SK-N-SH treated with all-trans-retinoic acid at 6 μM for 48 hours (cell line): ENCODE measurements around the gene LRRC8E.

Experiments used
- ARNTL ChIP-seq: fragments of 450-650 bp; formaldehyde crosslinking; IDR thresholded peaks from 2 replicates; pipeline ENCODE4 v1.5.0; 2020; ENCODE audit warnings: low read depth, mild to moderate bottlenecking, moderate library complexity, borderline replicate concordance
- TOX ChIP-seq: fragments of 250-450 bp; sonication (Bioruptor Pico); IDR thresholded peaks from 2 replicates; pipeline ENCODE4 v1.8.0; 2021; ENCODE audit warnings: mild to moderate bottlenecking, moderate library complexity, borderline replicate concordance
- ZNF8 ChIP-seq: fragments of 450-650 bp; formaldehyde crosslinking; IDR thresholded peaks from 2 replicates; pipeline ENCODE4 v1.5.0; 2020; ENCODE audit warnings: mild to moderate bottlenecking, moderate library complexity
- TF ChIP-seq, protein P1 (sequence below): fragments of 250-450 bp; sonication (Bioruptor Pico); IDR thresholded peaks from 2 replicates; pipeline ENCODE4 v1.8.0; 2020; ENCODE audit warnings: mild to moderate bottlenecking, moderate library complexity, borderline replicate concordance

DNA sequence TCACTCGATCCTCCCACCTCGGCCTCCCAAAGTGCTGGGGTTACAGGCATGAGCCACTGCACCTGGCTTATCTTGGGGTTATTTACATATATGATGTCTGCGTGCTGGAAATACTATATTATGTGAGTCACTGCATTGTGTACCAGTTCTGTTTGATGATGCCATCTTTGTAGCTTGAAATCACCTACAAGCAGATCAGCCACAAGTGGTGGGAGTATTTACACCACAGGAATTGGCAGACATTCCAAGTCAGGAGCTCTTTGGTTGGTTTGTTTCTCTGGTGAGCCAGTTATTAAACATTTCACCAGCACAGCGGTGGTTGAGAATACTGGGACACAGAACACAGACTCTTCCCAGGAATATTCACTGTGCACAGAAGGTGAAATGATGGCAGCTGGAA is 59.6 kb downstream of the LRRC8E start:
- TF ChIP-seq ZNF8 (CRISPR knock-in tag) (no peak), TOX (CRISPR knock-in tag) (no peak), ARNTL (CRISPR knock-in tag) (no peak)
- TF ChIP-seq, protein P1, sequence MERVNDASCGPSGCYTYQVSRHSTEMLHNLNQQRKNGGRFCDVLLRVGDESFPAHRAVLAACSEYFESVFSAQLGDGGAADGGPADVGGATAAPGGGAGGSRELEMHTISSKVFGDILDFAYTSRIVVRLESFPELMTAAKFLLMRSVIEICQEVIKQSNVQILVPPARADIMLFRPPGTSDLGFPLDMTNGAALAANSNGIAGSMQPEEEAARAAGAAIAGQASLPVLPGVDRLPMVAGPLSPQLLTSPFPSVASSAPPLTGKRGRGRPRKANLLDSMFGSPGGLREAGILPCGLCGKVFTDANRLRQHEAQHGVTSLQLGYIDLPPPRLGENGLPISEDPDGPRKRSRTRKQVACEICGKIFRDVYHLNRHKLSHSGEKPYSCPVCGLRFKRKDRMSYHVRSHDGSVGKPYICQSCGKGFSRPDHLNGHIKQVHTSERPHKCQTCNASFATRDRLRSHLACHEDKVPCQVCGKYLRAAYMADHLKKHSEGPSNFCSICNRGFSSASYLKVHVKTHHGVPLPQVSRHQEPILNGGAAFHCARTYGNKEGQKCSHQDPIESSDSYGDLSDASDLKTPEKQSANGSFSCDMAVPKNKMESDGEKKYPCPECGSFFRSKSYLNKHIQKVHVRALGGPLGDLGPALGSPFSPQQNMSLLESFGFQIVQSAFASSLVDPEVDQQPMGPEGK, result no peak
